ENCODE measurements around the gene ARTN.
A peak's percentile ranks its signal among the peaks of the same experiment; 100 is the strongest.

Gene ARTN, protein sequence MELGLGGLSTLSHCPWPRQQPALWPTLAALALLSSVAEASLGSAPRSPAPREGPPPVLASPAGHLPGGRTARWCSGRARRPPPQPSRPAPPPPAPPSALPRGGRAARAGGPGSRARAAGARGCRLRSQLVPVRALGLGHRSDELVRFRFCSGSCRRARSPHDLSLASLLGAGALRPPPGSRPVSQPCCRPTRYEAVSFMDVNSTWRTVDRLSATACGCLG

DNA sequence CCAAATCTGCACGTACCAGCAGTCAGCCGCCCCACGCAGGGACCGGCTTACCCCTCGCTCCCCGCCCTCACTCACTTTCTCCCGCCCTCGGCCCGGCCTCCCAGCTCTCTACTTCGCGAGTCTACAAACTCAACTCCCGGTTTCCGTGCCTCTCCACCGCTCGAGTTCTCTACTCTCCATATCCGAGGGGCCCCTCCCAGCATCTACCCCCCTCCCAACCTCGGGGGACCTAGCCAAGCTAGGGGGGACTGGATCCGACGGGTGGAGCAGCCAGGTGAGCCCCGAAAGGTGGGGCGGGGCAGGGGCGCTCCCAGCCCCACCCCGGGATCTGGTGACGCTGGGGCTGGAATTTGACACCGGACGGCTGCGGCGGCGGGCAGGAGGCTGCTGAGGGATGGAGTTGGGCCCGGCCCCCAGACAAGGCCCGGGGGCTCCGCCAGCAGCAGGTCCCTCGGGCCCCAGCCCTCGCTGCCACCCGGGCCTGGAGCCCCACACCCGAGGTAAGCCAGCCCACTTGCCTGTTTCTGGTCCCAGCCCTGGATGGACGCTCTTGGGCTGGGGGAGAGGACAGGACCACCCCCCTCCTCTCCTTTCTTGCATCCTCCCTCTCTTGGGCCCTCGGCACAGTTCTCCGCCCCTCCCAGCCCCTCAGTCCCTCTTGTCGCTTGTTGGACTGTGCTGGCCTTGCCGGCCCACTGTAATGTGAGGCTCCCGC lies at the start of gene ARTN:
Gene ARTN (plus strand): TSS at position 416 of the 715 bp plus-strand sequence. CDS start 1,856 bp downstream, outside the sequence.
- peak; percentile 35 for DNase-seq

GRCh38 chr1:43885279-43885801 lies 48.3 kb upstream of the ARTN start:
- DNase-seq = no peak

- DNase-seq = no peak
Measured at GRCh38 chr1:43887748-43888147, 45.9 kb upstream of the ARTN start.

DNA sequence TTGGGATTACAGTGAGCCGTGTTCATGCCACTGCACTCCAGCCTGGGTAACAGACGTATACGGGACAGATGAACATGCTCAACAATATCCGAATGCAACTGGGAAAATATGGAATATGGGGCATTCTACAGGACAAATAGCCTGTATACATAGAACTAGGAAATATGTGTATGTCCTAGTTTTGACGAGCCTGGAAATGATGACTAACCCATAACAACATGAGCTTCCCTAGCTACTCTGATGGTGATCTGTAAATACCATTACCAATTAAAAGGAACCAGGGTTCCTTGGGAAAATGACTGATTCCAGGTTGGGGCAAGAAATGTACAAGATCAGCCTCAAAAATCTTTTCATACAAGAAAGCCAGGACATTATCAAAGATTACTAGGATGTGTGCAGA lies 42.8 kb upstream of the ARTN start:
- DNase-seq = no peak

- no peak for DNase-seq
Measured at GRCh38 chr1:43893006-43893405, 40.6 kb upstream of the ARTN start.

- no peak for DNase-seq
Measured at GRCh38 chr1:43898981-43899380, 34.6 kb upstream of the ARTN start.

- DNase-seq = no peak
Measured at GRCh38 chr1:43900386-43900785, 33.2 kb upstream of the ARTN start.

- no peak for DNase-seq
Measured at GRCh38 chr1:43901196-43901961, 32.2 kb upstream of the ARTN start.

DNA sequence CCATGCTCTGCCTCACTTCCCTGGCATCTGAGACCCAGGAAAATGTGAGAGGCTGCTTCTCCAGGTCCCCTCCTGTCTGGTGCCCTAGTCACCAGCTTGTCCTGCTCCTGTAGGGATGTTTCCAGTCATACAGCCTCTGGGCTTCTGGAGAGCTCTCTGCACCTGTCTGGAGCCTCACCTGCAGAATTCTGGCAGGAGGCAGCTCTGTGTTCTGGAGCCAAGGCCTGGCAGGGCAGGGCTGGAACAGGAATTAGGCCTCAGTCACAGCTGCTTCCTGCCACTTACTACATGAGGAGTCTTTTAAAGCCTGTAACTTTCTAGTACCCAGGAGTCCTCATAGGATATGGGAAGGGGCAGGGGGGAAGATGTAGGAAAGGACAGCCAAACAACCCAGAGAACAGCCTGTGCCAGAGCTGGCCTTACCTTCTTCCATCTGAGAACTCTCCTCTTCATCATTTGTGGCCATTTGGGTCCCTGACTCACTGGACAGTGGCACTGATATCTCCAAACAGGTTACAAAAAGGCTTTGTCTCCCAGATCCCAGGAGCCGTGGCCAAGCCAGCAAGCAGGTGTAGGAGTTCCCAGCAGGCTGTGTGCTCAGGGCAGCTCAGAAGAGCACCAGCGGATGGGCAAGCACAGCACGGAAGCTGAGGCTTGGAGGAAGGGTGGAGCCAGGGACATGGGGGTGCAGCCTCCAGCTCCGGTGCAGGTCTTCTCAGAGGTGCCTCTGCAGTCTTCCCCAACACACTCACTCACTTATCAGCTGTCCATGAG lies 31.4 kb upstream of the ARTN start:
- DNase-seq = no peak

DNA sequence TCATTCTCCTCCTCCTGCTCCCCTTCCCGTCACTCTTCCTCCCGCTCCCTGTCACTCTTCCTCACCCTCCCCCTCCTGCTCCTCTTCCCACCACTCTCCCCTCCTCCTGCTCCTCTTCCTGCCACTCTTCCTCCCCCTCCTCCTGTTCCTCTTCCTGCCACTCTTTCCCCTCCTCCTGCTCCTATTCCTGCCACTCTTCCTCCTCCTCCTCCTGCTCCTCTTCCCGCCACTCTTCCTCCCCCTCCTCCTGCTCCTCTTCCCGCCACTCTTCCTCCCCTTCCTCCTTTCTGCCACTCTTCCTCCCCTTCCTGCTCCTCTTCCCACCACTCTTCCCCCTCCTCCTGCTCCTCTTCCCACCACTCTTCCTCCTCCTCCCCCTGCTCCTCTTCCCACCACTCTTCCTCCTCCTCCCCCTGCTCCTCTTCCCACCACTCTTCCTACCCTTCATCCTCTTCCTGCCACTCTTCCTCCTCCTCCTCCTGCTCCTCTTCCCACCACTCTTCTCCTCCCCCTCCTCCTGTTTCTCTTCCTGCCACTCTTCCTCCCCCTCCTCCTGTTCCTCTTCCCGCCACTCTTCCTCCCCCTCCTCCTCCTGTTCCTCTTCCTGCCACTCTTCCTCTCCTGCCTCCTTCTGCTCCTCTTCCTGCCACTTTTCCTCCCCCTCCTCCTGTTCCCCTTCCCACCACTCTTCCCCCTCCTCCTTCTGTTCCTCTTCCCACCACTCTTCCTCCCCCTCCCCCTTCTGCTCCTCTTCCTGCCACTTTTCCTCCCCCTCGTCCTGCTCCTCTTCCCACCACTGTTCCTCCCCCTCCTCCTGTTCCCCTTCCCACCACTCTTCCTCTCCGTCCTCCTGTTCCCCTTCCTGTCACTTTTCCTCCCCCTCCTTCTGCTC lies 28.7 kb upstream of the ARTN start:
- no peak for DNase-seq

DNA sequence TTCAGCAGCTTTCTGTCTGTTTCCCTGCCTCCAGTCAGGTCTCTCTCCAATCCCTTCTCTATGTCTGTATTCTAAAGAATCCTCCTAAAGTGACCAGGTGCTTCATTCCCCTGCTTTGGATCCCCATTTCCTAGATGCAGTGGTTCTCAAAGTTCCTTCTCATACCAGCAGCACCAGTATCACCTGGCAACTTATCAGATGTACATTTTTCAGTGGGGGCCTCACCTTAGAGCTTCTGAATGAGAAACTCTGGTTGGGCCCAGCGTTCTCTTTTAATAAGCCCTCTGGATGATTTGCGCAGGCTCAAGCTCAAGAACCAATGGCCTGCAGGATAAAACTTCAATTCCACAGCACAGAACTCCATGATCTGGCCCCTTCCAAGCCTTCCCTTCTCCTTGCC lies 25.4 kb upstream of the ARTN start:
- no peak for DNase-seq

- no peak for DNase-seq
Measured at GRCh38 chr1:43908858-43909257, 24.7 kb upstream of the ARTN start.

- DNase-seq = no peak
Measured at GRCh38 chr1:43910343-43910742, 23.3 kb upstream of the ARTN start.

- DNase-seq = peak; percentile 63
Measured at GRCh38 chr1:43912607-43913006, 21.0 kb upstream of the ARTN start.

DNA sequence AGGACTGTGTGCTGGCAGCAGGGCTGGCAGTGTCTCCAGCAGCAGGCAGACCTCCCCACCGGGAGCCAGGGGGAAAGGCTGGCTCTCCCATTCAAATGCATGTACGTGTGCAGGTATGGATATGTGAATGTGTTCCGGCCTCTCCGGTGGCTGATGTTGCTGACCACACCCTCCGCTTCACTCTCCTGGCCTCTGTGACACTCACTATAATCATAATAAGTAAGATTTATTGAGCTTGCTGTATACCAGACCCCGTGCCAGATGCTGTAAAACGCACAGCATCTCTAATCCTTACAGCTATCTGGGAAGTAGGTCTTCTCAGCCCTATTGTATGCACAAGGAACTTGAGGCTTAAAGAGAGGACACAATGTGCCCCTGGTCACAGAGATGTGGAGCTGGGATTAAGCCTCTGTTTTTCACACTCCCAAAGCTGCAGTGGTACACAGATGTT lies 20.5 kb upstream of the ARTN start:
- no peak for DNase-seq

DNA sequence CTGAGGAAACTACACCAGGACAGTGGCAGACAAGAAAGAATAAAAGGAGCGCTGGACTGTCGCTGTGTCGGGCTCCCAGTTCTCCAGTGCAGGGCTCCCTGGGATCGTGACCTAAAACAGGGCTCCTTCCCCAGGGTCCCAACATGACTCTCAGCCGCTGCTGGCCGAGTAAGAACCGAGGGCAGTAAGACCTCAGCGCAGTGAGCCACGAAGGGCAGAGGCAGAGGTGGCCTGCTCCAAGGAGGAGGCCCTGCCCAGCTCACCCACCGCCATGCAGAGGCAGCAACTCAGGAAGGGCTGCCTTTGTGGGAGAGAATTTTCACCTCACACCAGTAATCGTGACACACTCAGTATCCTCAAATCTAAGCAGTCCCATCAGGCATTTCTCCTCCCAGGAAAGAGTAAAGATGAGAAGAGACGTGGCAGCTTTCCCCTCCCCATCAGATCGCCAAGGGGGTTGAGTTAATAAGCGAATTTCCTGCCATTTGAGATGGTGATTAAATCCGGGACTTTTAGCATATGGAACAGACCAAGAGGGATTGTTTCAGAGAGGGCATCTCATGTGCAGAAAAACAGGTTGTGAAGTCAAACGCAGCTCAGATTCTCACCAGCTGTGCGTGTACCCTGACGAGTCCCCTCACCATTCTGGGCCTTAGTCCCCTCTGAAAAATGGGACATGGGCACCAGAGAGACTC lies 19.8 kb upstream of the ARTN start:
- DNase-seq = no peak

DNA sequence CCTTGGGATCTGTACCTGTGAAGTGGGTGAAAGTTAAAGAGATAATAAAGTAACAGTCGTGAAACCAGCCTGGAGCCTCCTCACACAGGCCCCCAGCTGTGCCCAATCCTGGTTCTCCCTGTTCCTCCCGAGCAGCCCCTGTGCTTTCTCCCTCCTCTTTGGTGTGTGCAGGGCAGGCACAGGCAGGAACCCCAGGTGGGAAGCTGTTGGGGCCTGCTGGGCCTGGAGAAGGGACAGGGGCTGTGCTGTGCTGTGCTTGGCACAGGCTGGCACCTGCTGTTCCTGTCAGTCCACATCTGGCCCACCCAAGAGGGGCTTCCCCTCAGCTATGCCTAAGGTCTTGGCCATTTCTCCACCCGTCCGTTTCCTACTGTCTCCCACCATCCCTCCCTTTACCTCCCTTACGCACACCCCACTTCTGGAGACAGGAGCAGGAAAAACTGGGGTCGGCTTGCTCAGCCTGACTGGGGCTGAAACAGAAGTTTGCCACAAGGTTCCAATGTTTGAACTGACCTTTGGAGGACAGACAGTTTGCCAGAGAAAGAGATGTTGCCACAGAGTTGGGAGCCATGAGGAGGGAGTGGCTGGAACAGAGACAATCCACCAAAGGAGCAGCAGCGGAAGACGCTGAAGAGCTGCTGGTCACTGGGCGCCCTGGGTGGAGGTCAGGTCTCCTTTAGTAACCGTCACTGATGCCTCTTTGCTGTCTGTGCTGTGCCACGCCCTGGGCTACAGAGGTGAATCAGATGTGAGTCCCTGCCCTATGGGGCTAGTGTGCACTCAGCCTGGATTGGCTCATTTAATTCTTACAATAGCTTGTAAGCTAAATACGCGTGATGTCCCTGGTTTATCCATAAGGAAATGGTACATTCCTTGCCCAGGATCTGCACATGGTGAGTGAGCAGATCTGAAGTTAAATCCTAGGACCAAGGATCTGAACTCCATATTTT lies 18.8 kb upstream of the ARTN start:
- DNase-seq = no peak

DNA sequence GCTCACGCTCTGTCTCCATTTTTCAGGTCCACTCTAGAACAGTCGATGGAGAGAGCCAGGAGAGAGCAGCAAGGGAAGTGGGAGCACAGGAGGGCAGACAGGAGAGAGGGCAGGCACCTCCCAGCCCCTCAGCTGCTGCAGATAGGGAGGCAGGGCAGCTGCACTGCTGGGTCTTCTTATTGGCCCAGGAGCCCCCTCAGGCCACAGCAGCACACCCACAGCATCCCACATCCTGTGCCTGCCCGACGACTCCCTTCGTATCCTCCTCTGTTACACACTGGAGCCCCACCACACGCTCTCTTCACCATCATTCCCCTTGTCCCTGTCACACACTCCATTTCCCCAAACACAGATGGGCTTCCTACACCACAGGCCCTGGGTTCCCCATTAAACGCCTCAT lies 13.7 kb upstream of the ARTN start:
- no peak for DNase-seq

DNA sequence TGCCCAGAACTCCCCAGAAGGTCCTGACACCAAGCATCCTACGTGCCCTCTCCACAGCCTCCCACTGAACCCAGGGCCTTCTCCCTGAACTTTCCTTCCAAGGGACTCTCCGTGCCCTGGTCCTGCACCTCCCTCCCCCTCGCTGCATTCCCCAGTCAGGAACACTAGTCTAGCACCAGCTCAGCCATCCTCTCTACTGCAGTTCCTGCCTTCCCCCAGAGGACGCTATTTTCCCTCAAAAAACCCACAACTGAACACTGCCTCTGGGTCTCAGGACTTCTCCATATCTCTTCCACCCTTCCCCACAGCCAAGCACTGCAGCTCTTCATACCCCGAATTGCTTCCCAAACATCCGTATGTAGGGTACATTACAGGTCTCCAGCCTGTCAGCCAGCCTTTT lies 12.6 kb upstream of the ARTN start:
- no peak for DNase-seq

- DNase-seq = peak; percentile 48
Measured at GRCh38 chr1:43924516-43924915, 9.1 kb upstream of the ARTN start.

Measured in EL (cell line).